Stomach (tissue), 4 donors: Measurements from ENCODE around the gene APH1B.

Experiments used
- CTCF ChIP-seq, 7 experiments: fragments of 450-650 bp in 4 of 7; fragments of 200-600 bp in 3 of 7; sonication (generic) in 3 of 7; IDR thresholded peaks; one replicate each; pipeline ENCODE4 v1.5.1; 2016 to 2019; ENCODE audit warnings: antibody characterized with exemption in 7 of 7, control low read depth in 2 of 7, mild to moderate bottlenecking in 1 of 7
- EP300 ChIP-seq: sonication (generic); formaldehyde crosslinking; IDR thresholded peaks from one replicate; pipeline ENCODE4 v1.6.1; 2017; ENCODE audit warnings: antibody characterized with exemption
- POLR2A ChIP-seq, 4 donors: fragments of 450-650 bp; IDR thresholded peaks; one replicate each; pipeline ENCODE4 v1.6.1; 2016; ENCODE audit warnings: antibody characterized with exemption in 4 of 4, control low read depth in 2 of 4, mild to moderate bottlenecking in 1 of 4, moderate library complexity in 1 of 4
- POLR2AphosphoS5 ChIP-seq, 3 donors: sonication (generic); formaldehyde crosslinking; IDR thresholded peaks; one replicate each; pipeline ENCODE4 v1.6.1; 2016; ENCODE audit warnings: antibody characterized with exemption in 3 of 3

- TF ChIP-seq POLR2AphosphoS5 (IDR thresholded peaks at IDR 0.05) (no peak), CTCF (IDR thresholded peaks at IDR 0.05) (no peak), POLR2A (IDR thresholded peaks at IDR 0.05) (no peak), EP300 (no peak)
Observed at GRCh38 chr15:63232943-63233342, 44.5 kb upstream of the APH1B start.
